ENCODE results near the gene BOLA1. TPM values are rescaled to one million over a fixed set of nuclear protein-coding genes. Genes with fewer than 3 reads are reported as not detected.

BOLA1 gene
- total and polyA plus RNA-seq, 2 donors (not counting 1 experiment from before 2014, with no cell fraction given), result 15.0 to 16.7 TPM

- intact Hi-C loops (cut with micrococcal nuclease), result loop anchor here (1.0 kb wide), 3 partner anchors 12 to 347 kb away; partner anchors contain the start of genes BOLA1 and SF3B4
- Mint-ChIP-seq H3K4me1 (peaks cover 7% of the 10 kb centered on the region), H3K9me3 (ENCODE audit: insufficient read depth) (no peaks in the 10 kb centered on the region), H3K27me3 (no peaks in the 10 kb centered on the region), H3K4me3 (no peak overlapping the region), H3K27ac (no peak overlapping the region)
- H3K4me3 ChIP-seq (ENCODE audit: control extremely low read depth in 1 of 5, extremely low read depth in 1 of 5, insufficient read depth in 1 of 5, low read depth in 2 of 5, low read length in 4 of 5), result peak overlapping the region; percentile 84 to 98 (median 92)
- peaks cover 26% of the 10 kb centered on the region for H4K20me1 ChIP-seq (ENCODE audit: control insufficient read depth, insufficient read depth, low read length, poor library complexity, severe bottlenecking)
- ATAC-seq (ENCODE audit: low read depth) (peak; percentile 56), DNase-seq (peak; percentile 95)
- H3K4me2 ChIP-seq (replicated peaks; ENCODE audit: low read depth, low read length, poor library complexity, severe bottlenecking), result peak overlapping the region; percentile 78
- H3K9me3 ChIP-seq (ENCODE audit: control extremely low read depth in 1 of 3, control insufficient read depth in 2 of 3, insufficient read depth in 1 of 3, low read length in 2 of 3), result peaks cover 0 to 5% (median 0%) of the 10 kb centered on the region in 3 donors
- WGBS (ENCODE audit: insufficient coverage), result 0% methylated on average over 43 of the region's 46 CpGs
- peak overlapping the region; percentile 81 for H3K9ac ChIP-seq (ENCODE audit: low read length)
- no peaks in the 10 kb centered on the region for H3K27me3 ChIP-seq (replicated peaks in 1 of 4; ENCODE audit: control extremely low read depth in 1 of 4, control insufficient read depth in 3 of 4, insufficient read depth in 4 of 4, low read length in 3 of 4)
- H3K4me1 ChIP-seq (ENCODE audit: control insufficient read depth in 2 of 2, insufficient read depth in 2 of 2, low read length in 2 of 2), result peaks cover 23 to 33% of the 10 kb centered on the region in 2 donors
- POLR2A ChIA-PET, result interaction anchor here (0.7 to 4.9 kb wide), 22 partner anchors 10 to 1394 kb away, joined by 3 to 51 read pairs (median 5); partner anchors contain the start of genes BOLA1, FALEC, MCL1 and RPRD2
- TF ChIP-seq EZH2 (IDR thresholded peaks at IDR 0.05; ENCODE audit: borderline replicate concordance, insufficient read depth, low read depth, low read length, poor library complexity, severe bottlenecking) (no peak), CTCF (IDR thresholded peaks at IDR 0.05) (no peak)
- peaks cover 0 to 4% of the 10 kb centered on the region in 2 experiments for H3K36me3 ChIP-seq (replicated peaks in 1 of 2; ENCODE audit: control extremely low read depth in 1 of 2, control insufficient read depth in 1 of 2, extremely low read depth in 1 of 2, insufficient read depth in 2 of 2, low read length in 1 of 2)
- peak overlapping the region; percentile 89 to 94 for H3K27ac ChIP-seq (ENCODE audit: low read length in 2 of 2)
- CTCF ChIA-PET, result interaction anchor here (1.0 to 2.5 kb wide), 5 partner anchors 40 to 300 kb away, joined by 3 to 14 read pairs (median 8); partner anchors contain the start of gene SF3B4
- H2AFZ ChIP-seq (ENCODE audit: insufficient read depth, low read depth, low read length, poor library complexity, severe bottlenecking), result peak overlapping the region; percentile 86
- peaks cover 32% of the 10 kb centered on the region for H3K79me2 ChIP-seq (ENCODE audit: control insufficient read depth, insufficient read depth, low read length)
These were observed 11.7 kb upstream of the BOLA1 start for GRCh38 chr1:149887456-149888246.

Data from B cell (primary cell).